HG03095 (cell line): ENCODE data around the gene HJURP.

ENCODE experiments used
- ATAC-seq: cut with Tn5 transposase; IDR thresholded peaks from one replicate; pipeline ENCODE4 v1.9.1; 2021; ENCODE audit warnings: moderate library complexity; ENCODE audit not compliant: unreplicated experiment

HJURP gene

DNA sequence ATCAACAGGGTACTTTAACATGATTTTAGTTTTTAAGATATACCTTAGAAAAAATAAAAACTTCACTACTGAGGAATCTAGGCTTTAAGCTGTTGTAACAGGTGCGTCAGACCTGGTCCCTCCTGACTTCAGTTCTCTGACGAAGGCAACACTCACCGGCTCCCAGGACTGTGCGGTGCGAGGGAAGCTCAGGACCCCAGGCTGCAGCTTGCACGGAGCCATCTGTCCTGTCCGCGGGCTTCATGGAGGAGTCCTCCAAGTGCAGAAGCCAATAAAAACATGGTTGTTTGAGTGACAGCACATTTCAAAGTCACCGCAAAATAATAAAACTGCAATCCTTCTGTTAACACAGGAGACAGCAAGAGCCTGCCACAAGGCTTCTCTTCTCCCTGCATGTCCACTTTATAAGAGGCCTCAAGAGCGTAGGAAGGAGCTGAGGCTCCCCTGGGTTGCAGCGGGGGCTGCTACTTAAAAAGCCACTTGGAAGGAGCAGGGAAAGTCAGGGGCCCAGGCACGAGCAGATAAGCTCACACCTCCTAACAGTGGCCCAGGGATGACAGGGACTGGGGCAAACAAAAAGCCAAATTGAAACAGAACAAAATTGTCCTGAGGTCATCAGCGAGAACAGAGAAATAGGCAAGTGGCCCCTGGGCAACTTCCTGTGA is 4.6 kb downstream of the HJURP start:
- ATAC-seq = no peak

DNA sequence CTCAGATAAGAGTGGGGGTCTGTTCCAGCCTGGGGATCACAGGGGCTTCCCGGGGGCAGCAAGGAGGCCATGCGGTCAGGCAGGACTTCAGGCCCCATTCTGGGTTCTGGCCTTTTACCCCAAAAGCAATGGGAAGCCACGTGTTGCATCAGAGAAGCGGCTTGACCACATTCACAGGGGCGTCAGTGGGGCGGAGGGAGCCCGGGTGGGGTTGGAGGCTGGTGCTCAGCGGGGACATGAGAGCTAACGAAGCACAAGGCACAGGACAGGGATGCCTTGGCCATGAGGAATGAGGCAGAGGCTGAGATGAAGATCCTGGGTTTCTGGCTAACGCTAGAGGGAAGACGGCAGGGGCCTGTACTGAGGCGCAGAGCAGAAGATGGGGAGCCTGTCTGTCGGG is 6.1 kb downstream of the HJURP start:
- ATAC-seq = no peak

DNA sequence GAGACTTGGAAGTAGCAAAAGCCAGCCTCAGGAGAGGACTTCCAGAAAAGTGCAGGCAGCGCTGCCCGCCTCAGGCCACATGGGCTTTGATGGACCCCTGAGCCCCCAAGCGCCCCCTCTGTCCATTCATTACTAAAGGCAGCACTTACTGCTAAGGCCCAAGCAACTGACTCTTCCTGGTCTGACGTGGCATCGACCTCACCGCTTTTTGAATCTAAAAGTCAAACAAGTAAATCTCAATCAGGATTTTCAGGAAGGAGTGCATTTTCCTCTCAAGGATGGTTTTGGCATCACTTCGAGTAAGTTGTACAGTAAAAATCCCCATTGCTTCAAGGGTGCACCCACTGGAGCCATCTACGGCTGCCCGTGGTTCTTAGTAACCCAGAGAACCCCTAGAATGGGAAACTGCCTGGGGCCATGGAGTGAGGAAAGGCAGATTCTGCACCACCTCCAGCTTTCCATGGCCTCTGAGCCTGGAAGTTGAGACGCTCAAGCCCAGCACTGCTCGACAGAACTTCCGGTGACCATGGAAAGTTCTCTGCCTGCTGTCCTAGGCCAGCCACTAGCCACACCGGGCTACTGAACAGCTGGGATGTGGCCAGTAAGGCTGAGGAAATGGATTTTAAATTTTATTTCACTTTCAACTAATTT is 7.0 kb downstream of the HJURP start:
- ATAC-seq = no peak

DNA sequence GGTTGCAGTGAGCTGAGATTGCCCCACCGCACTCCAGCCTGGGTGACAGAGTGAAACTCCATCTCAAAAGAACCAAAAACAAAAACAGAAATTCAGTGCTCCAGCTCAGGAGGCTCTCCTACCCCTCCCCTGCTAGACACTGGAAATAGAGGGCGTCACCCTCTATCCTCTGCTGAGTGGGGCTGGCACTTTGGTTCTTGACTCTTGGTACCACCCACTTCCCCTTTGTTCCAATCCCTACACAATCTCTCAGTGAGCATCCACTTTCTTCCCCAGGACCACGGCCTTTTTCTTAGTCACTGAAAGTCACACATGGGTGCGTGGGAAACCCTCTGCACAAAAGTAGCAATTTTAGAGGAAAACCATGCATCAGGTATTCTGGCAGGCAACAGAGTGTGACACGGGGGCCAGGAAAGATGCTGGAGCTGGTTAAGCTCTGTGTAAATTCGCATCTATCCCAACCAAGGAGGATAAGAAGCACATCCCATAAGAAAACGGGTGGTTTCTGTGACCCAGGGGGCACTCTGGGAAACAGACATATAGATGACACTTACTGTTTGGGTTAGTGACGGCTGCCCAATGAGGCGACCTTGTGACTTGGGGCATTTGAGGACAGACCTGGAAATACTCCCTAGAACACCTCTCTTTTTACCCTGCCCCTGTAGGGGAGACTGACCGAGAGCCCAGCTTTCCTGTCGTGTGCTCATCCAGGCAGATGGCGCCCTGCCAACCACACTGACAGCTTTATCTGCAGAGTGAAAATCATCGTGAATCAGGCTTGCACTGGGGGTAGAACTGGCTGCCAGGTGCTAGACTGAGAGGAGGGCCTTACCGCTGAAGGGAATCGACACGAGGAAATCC is 7.7 kb downstream of the HJURP start:
- no peak for ATAC-seq

DNA sequence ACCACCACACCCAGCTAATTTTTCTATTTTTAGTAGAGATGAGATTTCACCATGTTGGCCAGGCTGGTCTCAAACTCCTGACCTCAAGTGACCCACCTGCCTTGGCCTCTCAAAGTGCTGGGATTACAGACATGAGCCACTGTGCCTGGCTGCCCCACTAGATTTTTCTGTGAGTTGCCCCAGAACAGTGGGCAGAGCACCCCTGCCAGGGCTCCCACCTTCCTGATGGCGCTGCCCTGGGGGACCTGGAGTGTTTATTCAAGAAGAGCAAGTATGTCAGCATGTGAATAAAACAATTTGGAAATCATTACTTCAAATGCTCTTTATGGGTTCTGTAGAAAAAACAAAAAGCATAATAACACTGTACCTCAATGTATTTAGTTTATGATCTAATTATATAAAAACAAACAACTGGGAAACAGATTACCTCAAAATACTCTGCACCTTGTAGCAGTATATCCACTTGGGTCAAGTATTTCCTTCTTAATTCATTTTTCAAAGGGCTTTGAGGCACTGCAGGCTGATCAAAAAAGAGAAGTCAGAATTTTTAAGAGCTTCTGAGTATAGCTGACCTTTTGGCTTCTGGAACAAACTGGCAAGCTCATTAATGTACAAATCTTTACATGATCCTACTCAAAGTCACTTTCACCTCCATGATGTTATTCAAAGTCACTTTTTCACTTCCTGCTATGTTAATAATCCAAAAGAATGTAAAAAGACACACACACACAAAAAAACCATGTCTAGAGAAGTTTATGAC is 8.9 kb downstream of the HJURP start:
- ATAC-seq = no peak

DNA sequence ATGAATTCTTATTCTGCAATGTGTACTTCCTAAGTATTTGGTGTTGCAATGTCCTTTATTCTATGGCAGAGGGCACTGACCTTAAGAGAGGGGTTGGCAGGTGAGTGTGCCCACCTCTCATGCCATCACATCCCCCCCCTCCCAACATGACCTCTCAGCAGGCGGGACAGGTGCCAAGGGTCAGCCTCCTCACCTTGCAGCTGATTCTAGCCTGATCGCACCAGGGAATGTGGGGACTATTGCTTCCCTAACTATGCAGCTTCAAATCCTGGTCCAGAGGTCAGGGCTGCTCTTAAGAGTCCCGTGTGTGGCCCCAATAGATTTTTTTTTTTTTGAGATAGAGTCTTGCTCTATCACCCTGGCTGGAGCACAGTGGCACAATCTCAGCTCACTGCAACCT is 9.5 kb downstream of the HJURP start:
- ATAC-seq = no peak

DNA sequence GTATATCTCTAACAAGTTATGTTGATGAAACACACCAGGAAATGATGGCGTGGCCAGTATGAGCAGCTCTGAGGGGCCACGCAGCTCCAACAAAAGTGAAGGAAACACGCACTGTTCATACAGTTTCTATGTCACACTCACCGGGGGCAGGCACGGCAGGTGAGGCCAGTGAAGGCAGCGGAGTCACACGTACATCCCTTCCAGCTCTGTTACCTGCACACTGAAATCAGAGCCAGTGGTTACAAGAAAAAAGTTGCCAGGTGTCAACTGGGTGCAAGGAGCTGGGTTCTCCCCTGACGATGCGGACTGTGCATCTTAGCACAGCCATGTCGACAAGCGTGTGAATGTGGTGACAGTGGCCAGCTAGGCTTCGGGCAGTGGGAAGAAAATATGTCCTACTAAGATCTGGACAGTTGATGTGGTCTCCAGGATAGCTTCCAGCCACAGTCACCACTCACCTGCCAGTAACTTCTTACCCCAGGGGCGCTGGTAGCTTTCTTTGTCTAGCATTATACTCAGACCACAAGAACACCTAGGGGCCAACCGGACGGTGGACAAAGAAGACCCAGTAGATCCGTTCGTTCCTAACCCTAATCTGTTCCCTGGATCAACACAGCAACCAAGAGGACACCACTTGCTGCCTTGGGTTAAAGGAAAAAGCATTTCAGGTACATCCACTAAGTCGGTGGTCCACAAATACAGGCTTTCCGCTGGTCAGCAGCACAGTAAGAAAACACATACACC is 10.1 kb downstream of the HJURP start:
- ATAC-seq = no peak

DNA sequence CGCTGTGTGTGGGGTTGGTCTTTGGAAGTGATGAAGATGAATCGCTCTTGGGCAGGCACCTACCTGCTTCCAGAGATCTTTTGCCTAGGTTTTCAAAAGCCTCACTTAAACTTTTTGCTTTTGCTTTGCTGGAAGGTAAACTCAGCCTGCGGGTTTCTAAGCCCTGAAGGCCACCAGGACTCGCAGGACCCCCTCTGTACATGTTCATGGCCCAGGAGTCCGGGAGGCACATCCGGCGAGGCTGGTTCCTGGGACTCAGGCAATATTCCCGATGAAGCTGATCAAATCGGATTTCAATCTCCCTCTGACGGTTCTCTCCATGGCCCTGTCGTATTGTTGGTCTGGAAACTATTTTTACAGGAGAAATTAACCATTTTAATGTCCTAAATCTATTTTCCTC is 13.2 kb downstream of the HJURP start:
- no peak for ATAC-seq

DNA sequence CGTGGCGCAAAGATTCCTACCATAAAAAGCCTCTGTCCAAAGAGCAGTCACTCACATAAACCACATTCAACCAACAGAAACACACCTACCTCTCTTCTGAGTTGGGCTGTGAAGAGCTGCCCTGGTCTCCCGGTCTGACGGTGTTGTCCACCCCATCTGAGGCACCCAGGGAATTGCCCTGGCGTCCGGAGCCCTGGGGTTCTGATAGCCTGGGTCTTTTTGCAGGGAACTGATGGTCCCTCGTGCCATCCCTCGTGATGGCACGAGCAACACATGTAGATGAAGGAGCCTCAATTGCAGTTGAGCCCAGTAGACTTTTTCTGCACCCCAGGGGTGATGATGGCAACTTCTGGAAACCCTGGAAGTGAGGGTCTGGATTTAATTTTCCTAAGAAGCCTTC is 13.8 kb downstream of the HJURP start:
- ATAC-seq = no peak

DNA sequence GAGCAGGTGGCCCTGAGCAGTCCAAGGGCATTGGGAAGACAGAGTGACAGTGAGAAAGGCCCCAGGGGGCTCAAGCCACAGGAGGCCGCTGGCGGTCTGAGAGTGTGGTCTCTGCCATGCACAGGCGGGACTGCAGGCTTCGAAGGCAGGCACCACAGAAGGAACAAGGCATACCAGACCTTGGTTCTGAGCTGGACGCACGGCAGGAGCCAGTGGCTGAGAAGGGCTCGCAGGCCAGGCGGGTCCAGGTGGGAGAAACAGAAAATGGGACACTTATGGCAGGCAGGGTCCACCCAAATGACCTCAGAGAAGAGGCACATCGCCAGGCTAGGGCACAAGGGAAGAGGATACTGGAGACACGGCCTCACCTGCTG is 14.9 kb downstream of the HJURP start:
- ATAC-seq = no peak

DNA sequence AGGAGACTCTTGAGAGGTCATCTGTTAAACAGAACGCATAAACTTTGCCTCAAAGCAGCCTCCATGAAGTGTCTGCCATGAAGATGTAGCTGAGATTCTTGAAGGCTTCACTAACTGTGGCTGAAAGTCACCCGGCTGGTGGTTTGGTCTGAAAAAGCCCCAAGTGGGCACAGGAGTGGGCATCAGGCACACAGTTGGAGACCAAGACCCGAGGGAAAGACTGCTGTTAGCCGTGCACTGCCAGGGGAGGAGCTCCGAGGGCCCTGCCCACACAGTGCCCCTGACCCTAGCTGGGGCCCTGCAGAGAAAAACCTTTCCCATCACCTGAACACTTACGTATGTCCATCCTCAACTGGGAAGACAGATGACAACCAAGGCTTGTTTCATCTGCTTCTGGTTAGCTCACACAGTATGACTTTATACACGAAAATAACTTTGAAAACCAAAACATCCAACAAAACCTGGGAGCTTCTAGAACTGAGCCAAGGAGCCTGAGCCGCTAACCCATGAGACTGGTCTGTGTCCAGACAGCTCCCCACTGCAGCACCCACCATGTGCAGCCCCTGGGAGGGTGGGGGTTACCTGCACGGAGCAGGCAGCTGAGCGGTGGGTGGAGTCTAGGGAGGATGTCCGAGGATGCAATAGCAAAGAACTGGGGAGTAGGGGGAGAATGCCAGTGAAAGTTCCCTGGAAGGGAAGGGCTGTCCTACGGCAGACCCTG is 15.4 kb downstream of the HJURP start:
- no peak for ATAC-seq

DNA sequence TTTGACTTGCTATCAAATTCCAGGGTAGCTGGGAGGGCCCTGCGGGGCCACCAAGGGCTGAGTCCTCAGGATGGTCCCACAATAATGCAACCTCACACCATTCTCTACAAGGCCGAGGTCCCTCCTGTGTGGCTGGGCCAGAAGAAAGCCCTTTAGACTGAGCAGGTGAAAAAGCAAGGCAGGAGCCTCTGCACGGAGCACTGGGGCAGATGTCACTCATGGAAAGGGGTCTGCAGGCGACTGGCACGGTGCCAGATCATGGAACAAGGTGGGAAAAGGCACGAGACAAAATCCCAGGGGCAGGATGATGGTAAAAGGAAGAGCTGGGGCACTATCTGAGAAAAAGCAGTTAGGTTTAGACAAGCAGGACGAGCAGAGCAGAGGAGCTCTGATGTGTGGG is 16.1 kb downstream of the HJURP start:
- no peak for ATAC-seq

DNA sequence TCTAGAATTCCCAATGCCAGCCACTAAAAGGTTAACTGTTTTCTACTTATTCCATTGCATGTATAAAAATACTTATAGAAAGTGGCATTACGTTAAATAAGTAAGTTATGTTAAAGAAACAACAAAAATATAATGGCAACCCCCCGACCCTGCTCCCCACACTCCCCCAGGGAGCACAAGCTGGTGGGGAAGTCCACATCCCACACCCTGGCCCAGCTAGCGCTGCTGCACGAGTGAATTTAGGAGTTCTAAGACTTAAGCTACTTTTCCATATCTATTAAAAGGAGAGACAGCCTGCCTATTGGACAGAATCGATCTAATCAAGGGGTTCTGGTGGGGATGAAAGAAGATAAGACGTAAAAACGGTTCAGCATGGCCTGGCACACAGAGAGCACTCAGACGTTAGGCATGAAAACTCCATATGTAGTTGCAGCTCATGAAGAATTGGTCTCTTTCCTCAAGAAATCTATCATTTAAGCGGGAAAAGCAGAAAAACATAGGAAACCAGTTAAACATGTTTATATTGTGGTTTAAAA is 16.6 kb downstream of the HJURP start:
- ATAC-seq = no peak

DNA sequence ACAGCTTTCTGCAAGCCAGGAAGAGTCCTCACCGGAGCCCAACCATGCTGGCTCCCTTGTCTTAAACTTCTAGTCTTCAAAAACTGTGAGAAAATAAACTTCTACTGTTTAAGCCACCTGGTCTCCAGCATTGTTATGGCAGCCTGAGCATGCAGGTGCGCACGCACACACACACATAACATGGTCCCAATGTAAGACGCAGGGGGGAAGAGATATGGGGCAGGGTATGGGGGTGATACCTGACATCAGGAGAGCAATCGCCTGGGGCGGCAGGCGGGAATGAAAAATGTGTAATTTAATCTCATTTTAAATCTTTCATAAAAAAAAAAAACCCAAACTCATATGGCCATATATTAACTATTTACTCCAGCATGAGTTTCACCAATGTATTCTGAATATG is 18.0 kb downstream of the HJURP start:
- no peak for ATAC-seq

DNA sequence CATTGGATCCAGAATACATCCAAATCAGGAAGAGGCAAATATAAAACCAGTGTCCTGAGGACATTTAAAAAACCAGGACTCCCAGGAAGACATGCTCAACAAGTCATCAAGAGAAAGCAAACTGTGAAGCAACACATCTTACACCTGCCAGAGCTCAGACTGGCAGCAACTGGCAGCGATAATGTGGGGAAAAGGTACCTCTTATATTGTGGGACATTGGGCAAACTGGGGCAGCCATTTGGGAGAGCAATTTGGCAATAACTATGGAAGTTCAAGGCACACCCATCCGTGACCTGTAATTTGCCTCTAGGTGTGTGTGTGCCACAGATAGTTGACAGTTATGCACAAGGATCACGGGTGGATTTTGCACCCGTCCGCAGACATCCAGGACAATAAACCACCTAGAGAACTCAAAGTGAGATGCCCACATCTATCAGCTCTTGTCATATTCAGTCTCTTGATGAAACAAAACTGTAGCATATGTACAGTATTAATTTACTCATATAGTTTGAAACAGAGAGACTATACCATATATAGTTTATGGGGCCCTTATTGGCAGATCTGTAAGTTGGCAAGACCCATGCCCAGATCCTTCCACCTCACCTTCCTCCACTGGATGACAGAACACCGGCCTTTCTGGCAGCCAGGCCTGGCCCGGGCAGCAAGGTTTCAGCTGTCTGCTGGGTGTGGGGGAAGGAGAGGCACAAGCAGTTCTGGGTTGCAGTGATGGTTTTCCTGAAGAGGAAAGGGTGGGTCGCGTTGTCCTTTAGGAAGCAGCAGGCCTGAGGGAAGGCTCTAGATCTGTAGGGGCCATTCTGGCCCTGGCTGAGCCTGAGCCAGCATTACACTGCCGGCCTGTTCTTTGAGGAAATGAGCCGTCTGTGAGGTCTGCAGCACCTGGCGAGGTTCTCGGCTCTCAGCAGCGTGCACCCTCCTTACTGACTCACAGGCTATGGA is 18.8 kb downstream of the HJURP start:
- ATAC-seq = no peak

DNA sequence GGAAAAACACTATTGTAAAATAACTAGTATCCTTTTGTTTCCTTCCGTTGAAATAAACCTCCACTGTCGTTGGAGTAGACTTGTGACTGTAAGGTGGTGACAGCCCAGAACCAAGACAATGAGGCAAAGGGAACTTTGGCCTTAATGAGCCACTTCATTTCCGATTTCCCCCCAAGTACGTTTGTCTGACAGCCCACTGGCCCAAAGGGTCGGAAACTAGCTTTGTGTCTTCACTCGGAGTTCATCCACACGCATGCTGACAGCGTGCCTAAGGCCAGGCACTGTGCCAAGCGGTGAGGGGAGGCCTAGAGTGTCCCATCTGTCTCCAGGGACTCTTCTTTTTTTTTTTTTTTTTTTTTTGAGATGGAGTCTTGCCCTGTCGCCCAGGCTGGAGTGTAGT is 21.0 kb downstream of the HJURP start:
- no peak for ATAC-seq

DNA sequence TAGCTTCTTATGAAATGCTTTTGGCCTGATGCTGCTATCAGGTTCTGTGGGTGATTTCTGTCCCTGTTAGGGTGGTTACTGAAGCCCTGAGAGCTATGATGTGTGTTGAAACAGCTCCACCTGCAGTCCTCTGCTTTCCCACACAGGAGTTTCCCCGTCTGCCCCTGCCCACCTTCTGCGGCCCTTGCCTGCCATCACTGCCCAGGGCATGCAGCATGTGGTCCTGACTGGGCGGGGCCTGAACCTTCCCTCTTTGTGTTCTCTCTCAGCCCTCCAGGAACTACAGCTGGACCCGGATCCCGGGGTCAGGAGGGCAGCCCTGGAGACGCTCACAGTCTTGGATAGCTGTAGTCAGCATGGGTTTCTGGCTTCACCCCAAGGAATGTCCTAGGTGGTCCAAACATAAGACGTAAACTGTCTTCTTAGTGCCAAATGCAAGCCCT is 21.4 kb downstream of the HJURP start:
- ATAC-seq = no peak

DNA sequence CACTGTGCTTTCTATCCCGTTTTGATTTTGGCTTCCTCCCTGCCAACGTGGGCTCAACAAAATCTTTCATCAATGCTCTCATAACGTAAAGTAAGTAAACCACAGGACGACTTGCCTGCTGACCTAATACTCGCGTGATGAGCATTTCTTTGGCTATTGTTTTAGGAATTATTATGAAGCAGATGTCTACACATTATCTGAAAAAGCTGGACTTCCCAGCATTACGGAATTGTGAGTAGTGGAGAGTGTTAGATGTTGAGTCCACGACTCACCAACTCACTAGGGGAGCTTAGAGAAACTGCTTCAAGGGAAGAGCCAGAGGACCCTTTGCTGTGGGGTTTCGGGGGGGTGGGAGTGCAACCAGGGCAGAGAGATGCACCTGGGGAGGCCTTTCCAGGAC is 21.9 kb downstream of the HJURP start:
- no peak for ATAC-seq

DNA sequence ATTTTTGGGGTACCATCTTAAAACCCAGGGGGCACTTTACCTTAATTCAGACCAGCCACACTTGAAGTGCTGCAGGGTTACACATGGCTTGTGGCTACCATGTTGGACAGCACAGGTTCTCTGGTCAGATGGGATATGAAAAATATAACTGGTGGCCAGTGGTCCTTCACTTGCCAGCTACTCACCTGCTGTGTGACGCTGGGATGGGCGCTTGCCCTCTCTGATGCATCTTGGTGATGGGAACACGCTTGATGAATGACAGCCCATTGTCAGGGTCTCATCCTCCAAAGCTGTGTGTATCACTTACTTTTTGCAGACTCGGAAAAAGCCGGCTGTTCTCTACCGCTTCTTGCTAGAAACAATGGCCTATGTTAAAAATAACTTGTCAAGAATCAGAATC is 22.5 kb downstream of the HJURP start:
- no peak for ATAC-seq
